Fibroblast of pulmonary artery (primary cell): ENCODE data around the gene FIGNL1.

Source experiments
- DNase-seq: peaks from one replicate; pipeline ENCODE4 v3.0.0-alpha.2; 2010; ENCODE audit warnings: low read depth
- H3K4me3 ChIP-seq: replicated peaks from 2 replicates; pipeline ENCODE4 v1.5.1; 2011; ENCODE audit warnings: low read depth, mild to moderate bottlenecking, control low read depth, low read length, moderate library complexity
- CTCF ChIP-seq: IDR thresholded peaks from 2 replicates; pipeline ENCODE4 v1.5.1; 2011; ENCODE audit warnings: mild to moderate bottlenecking, control low read depth, low read length, inconsistent platforms; ENCODE audit errors: missing control alignments

Gene FIGNL1

GRCh38 chr7:50472427-50472826 lies 22.3 kb upstream of the FIGNL1 start:
- no peak for DNase-seq
- no peak for TF ChIP-seq CTCF

GRCh38 chr7:50471970-50472369 lies 21.8 kb upstream of the FIGNL1 start:
- H3K4me3 ChIP-seq: no peak overlapping the region
- TF ChIP-seq CTCF: no peak
- no peak for DNase-seq

More at GRCh38 chr7:50472427-50472826, 22.3 kb upstream of the FIGNL1 start:
- H3K4me3 ChIP-seq: no peak overlapping the region

GRCh38 chr7:50470250-50471163 lies 20.4 kb upstream of the FIGNL1 start:
- no peak for DNase-seq
- no peak overlapping the region for H3K4me3 ChIP-seq
- no peak for TF ChIP-seq CTCF

- DNase-seq: no peak
- H3K4me3 ChIP-seq: no peak overlapping the region
- no peak for TF ChIP-seq CTCF
Observed at GRCh38 chr7:50469181-50469580, 19.0 kb upstream of the FIGNL1 start.

GRCh38 chr7:50467817-50468610 lies 17.9 kb upstream of the FIGNL1 start:
- H3K4me3 ChIP-seq: peak overlapping the region; percentile 24
- DNase-seq: peak; percentile 78
- TF ChIP-seq CTCF: peak; percentile 79

- DNase-seq: no peak
- no peak overlapping the region for H3K4me3 ChIP-seq
Observed at GRCh38 chr7:50466815-50467585, 16.9 kb upstream of the FIGNL1 start.

More at GRCh38 chr7:50466815-50467585, 16.9 kb upstream of the FIGNL1 start:
- TF ChIP-seq CTCF: no peak
